GM21619 (cell line): ENCODE data around the gene CDC73.
"Not testable (repeated sequence)": the region's sequence is repeated elsewhere in the genome, so short reads cannot be mapped to it uniquely, and the experiment has no call there.

Experiments
- ATAC-seq: cut with Tn5 transposase; IDR thresholded peaks from one replicate; pipeline ENCODE4 v1.9.1; 2021; ENCODE audit not compliant: unreplicated experiment

CDC73 gene

GRCh38 chr1:193222056-193222615 lies 100.3 kb downstream of the CDC73 start:
- ATAC-seq = no peak

GRCh38 chr1:193229136-193229535 lies 107.3 kb downstream of the CDC73 start:
- ATAC-seq = no peak

GRCh38 chr1:193231146-193231545 lies 109.3 kb downstream of the CDC73 start:
- ATAC-seq = not testable (repeated sequence)

- no peak for ATAC-seq
These were observed 112.7 kb downstream of the CDC73 start for GRCh38 chr1:193234530-193234929.

- no peak for ATAC-seq
These were observed 115.6 kb downstream of the CDC73 start for GRCh38 chr1:193237381-193237978.

GRCh38 chr1:193240609-193241008 lies 118.8 kb downstream of the CDC73 start:
- ATAC-seq = no peak

GRCh38 chr1:193241132-193241827 lies 119.4 kb downstream of the CDC73 start:
- ATAC-seq = peak; percentile 69

GRCh38 chr1:193242000-193242399 lies 120.2 kb downstream of the CDC73 start:
- no peak for ATAC-seq

GRCh38 chr1:193249187-193249586 lies 127.4 kb downstream of the CDC73 start:
- no peak for ATAC-seq

- ATAC-seq = no peak
These were observed 130.1 kb downstream of the CDC73 start for GRCh38 chr1:193251950-193252349.

GRCh38 chr1:193256019-193256418 lies 134.2 kb downstream of the CDC73 start:
- ATAC-seq = no peak

GRCh38 chr1:193259636-193260035 lies 137.8 kb downstream of the CDC73 start:
- no peak for ATAC-seq

- ATAC-seq = no peak
These were observed 138.4 kb downstream of the CDC73 start for GRCh38 chr1:193260056-193260745.

- no peak for ATAC-seq
These were observed 139.1 kb downstream of the CDC73 start for GRCh38 chr1:193260896-193261295.

- no peak for ATAC-seq
These were observed 140.8 kb downstream of the CDC73 start for GRCh38 chr1:193262661-193263060.

GRCh38 chr1:193264313-193265065 lies 142.7 kb downstream of the CDC73 start:
- ATAC-seq = no peak

GRCh38 chr1:193265716-193266115 lies 143.9 kb downstream of the CDC73 start:
- peak; percentile 50 for ATAC-seq

GRCh38 chr1:193266794-193267193 lies 145.0 kb downstream of the CDC73 start:
- ATAC-seq = not testable (repeated sequence)

- ATAC-seq = peak; percentile 96
These were observed 149.2 kb downstream of the CDC73 start for GRCh38 chr1:193270996-193271395.

- ATAC-seq = no peak
These were observed 153.9 kb downstream of the CDC73 start for GRCh38 chr1:193275773-193276172.

GRCh38 chr1:193278968-193279367 lies 157.1 kb downstream of the CDC73 start:
- ATAC-seq = no peak
